ENCODE data around the gene TMED8.

- TF ChIP-seq EZH2 (IDR thresholded peaks at IDR 0.05; ENCODE audit: borderline replicate concordance, low read depth, low read length, poor library complexity, severe bottlenecking) (no peak), CTCF (conservative IDR thresholded peaks at IDR 0.05; ENCODE audit: low read depth, low read length) (no peak)
These were observed 21.1 kb downstream of the TMED8 start for GRCh38 chr14:77355811-77356210.
